GM21717 (cell line): Measurements from ENCODE around the gene DGKQ.

Experiments used
- ATAC-seq: cut with Tn5 transposase; IDR thresholded peaks from one replicate; pipeline ENCODE4 v1.9.1; 2021; ENCODE audit warnings: mild to moderate bottlenecking, moderate library complexity; ENCODE audit not compliant: unreplicated experiment

The DGKQ gene, protein sequence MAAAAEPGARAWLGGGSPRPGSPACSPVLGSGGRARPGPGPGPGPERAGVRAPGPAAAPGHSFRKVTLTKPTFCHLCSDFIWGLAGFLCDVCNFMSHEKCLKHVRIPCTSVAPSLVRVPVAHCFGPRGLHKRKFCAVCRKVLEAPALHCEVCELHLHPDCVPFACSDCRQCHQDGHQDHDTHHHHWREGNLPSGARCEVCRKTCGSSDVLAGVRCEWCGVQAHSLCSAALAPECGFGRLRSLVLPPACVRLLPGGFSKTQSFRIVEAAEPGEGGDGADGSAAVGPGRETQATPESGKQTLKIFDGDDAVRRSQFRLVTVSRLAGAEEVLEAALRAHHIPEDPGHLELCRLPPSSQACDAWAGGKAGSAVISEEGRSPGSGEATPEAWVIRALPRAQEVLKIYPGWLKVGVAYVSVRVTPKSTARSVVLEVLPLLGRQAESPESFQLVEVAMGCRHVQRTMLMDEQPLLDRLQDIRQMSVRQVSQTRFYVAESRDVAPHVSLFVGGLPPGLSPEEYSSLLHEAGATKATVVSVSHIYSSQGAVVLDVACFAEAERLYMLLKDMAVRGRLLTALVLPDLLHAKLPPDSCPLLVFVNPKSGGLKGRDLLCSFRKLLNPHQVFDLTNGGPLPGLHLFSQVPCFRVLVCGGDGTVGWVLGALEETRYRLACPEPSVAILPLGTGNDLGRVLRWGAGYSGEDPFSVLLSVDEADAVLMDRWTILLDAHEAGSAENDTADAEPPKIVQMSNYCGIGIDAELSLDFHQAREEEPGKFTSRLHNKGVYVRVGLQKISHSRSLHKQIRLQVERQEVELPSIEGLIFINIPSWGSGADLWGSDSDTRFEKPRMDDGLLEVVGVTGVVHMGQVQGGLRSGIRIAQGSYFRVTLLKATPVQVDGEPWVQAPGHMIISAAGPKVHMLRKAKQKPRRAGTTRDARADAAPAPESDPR

DNA sequence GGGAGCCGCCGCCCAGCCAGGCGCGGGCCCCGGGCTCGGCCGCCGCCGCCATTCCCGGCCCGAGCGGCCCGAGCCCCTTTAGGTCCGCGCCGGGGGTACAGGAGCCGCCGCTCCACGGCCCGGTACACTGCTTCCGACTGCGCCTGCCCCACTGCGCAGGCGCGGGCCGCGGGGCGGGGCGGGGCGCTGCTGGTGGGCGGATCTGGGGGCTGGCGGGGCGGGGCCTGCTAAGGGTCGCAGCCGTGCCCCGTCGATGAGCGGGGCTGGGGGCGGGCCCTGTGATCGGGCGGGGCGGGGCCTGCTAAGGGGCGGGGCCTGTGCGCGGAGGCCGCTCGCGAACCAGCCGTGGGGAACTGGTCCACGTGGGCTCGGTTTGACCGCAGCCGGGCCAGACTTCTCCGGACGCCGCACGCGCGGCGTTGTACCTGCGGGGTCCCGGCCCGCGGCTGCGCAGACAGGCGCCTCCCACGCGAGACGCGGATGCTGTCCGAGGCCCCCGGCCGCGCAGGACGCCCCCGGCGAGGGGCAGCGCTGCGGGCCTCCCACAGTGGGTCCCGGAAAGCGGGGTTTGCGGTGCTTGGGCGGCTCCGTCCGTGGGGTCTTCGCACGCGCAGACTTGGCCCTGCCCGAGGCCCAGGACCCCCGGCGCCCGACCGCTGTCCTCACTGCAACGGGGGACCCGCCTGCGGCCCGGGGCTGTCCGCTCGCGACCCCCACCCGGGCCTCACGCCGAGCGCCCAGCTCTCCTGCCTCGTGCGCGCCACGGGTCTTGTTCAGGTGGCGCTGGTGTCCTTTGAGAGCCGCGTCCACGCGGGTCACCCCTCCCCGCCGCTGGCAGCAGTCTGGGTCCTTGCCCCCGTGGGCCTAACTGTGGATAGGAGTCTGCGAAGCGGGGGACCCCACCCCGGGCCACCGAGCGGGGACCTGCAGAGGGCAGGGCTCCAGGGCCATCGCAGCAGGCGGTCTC lies at the start of gene DGKQ:
DGKQ (minus strand) TSS at position 139 of the 967 bp plus-strand sequence; CDS start at position 52, 87 bp downstream.
- peak; percentile 50 for ATAC-seq

DNA sequence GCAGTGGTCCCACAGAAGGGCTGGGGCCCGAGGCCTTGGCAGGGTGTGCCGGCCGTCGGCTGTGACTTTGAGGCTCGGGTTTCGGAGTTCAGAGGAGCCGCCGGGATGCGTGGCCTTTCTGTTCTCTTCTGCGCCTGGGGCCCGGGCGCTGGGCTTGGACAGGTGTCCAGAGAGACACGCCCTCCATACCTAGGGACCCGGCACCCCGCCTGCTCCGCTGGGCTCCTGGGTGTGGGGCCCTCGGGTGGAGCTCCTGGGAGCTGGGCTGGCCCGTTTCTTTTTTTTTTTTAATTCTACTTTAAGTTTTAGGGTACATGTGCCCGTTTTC lies 49.3 kb upstream of the DGKQ start:
- no peak for ATAC-seq

DNA sequence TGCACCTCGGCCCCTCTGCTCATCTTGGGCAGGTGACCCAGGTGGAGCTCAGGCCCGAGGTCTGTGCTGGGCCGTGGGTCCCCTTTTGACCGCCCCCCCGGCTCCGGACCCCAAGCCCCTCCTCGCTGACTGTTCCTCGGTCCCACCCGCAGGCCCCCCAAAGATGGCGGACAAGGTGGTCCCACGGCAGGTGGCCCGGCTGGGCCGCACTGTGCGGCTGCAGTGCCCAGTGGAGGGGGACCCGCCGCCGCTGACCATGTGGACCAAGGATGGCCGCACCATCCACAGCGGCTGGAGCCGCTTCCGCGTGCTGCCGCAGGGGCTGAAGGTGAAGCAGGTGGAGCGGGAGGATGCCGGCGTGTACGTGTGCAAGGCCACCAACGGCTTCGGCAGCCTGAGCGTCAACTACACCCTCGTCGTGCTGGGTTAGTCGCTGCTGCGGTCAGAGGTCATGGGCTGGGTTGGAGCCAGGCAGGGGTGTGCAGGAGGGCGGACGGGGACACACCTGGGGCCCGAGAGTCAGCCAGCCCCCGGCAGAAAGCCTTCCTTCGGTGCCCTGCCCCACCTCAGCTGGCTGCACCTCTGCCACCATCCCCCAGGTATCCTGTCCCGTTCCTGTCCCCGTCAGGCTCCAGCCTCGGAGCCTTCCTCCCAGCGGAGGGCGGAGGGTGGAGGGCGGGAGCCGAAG lies 48.8 kb upstream of the DGKQ start:
- ATAC-seq = no peak

DNA sequence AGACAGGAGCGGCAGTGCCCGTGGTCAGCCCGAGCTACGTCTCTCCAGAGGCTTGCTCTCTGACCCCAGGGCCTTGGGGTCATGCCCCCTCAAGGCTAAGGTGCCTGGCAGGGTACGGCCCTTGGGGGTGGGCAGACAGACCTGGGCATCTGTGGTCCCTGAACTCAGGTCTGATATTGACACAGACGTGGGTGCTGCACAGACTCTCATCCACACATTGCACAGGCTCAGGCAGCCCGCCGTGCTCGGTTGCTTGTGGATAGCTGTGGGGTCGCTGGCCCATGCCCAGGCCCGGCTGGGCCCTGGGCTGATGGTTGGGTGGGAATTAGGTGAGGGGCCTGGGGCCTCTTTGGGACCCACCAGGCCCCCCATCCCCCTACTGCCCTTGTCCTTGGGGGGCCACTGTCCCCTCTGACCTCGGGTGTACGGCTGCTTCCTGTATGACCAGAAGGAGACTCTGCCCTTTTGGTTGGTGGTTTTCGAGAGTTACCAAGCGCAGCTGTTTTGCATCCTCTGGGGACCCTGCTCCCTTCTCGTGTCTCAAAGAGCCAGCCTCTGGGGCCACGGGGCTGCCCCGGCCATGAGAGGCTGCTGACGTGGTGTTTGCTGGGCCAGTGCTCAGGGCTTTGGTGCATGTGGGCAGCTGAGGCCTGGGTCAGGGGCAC lies 48.1 kb upstream of the DGKQ start:
- no peak for ATAC-seq

DNA sequence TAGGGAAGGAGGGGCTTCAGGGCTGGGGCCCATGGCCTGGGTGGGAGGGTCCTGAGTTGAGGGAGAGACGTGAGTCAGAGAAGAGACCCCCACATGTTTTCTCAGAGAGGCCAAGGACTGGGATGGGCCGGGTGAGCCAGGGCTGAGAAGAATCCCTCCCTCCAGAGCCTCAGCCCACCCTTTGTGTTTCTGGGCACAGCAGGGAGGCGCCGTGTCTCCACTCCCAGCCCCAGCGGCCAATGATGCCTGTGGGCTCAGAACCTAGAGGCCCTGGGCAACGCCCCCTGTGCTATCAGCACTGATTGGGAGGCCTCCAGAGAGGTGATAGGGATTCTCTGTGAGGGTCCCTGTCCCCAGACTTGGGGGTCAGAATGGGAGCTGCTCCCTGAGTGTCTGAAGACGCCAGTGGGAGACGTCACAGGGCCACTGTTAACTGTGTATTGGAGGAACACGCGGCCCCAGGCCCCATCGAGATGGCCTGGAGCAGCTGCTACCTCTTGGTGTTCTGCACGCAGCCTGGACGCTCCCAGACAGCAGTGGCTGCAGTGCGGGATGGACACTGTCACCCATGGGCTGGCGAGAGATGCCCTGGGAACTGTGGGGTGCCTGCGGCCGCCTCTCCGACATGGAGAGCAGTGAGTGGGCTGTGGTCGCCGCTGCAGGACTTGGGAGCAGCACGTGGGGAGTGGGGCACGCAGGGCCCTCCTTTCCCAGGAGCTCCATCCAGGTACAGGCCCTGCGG lies 46.5 kb upstream of the DGKQ start:
- no peak for ATAC-seq

DNA sequence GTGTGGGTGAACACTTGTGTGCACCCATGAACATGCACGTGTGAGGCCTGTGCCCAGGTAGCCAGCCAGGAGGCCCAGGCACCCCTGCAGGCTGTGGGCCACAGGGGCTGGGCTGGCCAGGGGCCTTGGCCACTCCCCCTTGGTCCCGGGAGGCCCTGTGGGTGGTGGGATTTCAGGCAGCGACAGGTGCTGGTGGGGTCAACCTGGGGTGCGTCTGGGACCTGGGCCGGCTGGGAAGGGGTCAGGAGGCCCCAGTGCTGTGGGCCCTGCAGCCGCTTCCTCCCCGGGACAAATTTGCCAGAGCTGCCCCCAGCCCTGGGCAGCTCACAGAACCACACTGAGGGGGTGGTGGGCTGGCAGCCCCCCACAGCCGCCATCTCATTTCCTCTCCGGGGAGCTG lies 46.0 kb upstream of the DGKQ start:
- ATAC-seq = no peak

DNA sequence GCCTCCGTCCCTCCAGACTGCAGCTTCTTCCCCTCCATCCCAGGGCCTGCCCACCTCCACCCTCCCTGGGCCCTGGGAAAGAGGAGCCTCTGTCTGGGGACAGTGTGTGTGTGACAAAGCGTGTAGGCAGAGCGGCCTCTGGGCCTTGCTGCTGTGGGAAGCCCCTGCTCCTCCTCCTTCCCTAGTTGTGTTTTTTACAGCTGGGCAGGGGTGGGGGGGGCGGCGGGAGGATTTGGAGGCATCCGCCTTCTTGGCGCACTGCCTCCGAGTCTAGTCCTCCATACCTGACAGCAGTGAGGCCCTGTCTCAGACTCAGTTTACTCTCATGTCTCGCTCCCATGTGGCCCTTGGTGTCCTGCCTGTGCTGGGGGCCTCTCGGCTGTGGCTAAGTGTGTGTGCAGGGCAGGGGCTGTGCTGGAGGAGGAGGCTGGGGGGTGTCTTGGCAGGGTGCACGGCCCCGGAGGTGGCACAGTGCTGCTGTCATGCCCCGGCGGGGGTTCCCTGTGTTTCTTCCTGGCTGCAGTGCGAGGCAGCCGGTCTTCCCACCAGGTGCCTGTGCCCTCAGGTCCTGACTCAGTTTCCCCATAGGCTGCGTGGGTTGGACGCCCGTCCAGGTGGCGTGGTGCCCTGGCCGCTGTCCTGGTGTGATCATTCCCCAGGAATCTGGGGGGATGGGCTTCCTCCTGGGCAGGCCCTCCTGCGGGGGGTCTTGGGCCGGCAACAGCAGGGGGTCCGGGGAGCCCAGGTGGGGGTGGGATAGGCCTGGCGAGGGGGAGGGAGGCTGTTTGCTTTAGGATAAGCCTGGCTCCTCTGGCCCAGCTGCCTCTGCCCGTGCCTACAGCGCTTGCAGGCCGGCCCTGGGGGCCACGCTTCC lies 45.0 kb upstream of the DGKQ start:
- no peak for ATAC-seq

DNA sequence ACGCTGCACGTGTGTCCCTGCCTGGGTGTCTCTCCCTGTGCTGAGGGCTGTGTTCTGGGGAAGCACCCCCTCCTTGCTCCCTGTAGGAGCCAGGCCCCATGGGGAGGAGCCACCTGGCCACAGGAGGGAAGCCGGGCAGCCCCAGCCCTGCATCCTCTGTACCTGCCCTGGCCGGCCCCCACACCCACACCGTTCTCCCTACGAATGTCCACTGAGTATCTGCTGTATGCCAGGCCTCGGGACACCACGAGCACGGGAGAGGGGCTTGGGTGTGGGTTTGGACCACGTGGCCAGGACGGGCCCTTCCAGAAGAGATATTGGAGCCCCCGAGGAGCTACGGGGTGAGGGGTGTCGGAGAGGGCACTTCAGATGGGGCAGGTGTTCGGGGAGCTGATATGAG lies 44.3 kb upstream of the DGKQ start:
- no peak for ATAC-seq

DNA sequence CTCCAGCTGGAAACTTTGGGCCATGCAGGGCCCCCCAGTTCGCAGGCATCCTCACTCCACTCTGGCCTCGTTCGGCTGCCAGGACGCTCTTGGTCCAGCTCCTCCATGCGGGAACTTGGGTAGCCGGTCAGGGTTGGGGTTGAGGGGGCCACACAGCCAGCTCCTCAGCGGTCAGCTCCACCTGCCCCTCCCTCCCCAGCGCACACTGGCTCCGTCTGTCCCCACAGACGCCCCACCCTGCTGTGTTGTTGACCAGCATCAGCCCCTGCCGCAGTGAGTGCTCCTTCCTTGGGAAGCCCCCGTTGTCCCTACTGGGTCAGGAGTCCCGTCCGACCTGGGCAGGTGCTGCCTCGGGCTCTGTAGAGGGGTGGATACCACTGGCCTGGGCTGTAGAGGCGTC lies 43.8 kb upstream of the DGKQ start:
- ATAC-seq = no peak

DNA sequence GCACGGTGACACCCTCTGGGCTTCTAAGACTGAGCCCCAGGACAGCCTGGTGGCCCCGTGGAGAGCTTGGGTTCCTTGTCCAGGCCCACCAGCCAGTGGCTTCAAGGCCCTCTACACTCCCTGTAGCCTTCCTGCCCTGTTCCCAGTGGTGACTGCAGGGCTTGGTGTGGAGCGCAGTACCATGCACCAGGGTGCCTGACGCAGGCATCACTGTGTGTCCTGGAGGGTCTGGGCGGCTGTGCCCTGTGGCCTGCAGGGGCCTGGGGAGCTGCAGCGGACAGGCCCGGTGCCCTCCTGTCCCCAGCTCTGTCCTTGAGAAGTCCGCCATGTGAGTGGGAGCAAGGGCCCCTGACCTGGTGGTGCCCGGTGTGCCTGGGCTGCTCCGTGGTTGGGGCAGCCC lies 42.4 kb upstream of the DGKQ start:
- ATAC-seq = no peak

DNA sequence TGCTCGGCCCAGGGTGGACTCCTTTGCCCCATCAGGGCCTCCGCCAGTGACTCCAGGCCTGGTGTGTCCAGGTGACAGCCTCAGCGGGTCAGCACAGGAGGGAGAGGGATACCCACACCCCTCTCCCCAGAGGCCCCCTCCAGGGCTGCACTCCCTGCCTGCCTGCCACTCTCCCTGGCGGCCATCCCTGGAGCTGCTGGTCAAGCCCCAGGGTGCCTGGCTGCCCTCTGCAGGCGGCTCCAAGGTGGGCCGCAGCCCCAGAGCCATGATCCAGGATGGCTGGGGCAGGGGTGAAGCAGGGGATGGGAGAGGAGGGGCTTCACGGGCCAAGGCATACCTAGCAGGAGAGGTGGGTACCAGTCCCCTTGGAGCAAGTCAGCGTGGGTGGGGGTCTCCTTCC lies 41.8 kb upstream of the DGKQ start:
- ATAC-seq = no peak

DNA sequence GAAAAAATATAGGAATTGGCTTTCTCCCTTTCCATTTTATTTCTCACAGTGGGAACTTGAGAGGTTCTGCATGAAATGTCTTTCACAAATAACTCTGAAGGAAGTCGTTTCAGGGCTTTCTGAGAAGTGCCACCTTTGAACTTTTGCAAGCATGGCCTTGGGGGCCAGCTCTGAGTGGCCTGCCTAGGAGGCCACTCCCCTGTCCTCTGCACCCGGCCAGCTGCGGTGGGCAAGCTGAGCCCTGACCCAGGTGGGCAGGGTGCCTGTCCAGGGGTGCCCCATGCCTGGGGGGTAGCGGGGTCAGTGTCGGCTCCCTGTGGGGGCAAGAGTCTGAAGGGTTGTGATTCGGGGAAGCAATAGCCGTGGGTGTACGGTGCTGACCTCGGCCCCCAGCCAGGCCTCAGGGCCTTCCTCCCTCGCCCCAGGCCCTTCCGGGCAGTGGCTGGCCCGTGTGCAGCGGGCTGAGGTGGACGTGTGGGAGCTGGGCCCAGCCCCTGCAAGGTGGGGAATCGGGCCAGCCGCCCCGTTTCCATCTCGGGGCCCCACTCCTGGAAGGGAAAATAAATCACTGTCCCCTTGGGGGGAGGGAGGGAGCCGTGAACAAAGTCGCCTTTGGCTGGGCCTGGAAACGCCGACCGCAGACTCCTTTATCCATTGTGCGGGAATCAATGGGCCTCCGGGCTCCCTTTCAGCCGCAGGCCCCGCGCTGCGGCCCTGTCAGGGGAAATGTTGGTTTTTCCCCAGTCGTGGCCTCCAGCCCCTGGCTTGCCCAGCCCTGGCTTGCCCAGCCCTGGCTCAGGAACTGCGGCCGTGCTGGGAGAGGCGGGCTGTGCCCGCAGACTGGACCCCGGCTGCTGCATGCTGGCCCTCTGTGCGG lies 41.2 kb upstream of the DGKQ start:
- no peak for ATAC-seq

DNA sequence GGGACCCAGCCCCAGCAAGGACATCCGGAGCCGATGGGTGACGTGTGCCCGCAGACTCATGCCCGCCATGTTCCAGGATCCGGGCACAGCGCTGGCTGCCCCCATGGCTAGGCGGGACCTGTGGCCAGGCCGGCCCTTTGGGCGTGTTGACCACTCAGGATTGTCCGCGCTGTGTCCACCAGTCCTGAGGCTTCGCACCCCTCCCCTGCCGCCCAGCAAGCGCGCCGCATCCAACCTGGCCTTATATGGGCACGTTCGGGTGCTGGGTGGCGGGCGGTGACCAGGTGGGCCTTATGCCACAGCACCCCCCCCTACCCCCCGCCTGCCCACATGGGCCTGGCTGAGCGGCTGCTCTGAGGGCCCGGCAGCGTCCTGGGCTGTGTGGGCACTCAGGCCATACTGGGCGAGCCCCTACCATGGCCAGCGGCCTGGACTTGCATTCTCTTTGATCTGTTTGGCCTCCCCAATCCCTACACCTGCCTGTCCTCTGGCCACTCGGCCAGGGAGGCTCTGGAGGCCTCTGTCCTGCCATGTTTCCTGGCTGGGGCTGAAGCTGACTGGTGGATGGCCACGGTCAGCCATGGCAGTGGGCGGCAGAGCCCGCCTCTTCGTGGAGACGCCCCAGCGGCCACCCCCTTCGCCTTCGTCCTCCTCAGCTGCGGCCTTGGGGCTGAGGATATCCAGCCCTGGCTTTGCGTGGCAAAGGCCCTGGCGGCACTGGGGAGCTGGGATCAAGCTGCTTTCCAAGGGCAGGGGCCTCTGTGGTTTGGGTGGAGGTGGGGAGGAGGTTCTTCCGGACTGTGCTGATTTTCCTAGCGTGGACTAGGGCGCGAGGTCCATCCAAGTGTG lies 40.1 kb upstream of the DGKQ start:
- ATAC-seq = no peak

DNA sequence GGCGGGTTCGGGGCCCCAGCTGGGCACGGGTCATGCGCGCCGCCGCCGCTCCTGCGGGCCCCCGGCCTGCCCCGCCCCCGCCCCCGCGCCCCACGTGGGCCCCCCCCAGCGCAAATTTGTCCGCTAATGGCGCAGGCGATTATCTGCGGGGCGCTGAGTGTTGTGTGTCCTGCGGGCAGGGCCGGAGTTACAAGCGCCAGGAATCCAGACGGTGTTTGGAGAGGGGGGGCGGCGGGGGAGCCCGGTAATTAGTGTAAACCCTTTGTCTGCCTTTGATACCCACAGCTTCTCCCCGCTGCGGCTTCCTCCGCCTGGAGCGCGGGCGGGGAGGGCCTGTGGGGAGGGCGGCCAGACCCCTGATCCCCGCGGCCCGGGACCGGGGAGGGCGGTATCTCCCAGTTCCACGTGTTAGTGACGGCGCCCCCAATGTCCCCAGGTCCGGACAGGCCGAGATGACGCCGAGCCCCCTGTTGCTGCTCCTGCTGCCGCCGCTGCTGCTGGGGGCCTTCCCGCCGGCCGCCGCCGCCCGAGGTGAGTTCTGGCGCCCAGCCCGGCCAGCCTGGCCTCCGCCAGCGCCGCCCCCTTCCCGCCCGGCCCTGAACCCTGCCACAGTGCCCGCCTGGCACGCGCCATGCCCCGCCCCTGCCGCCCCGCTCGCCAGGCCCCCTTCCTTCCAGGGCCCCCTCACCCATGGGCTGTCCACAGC lies 38.8 kb upstream of the DGKQ start:
- no peak for ATAC-seq

DNA sequence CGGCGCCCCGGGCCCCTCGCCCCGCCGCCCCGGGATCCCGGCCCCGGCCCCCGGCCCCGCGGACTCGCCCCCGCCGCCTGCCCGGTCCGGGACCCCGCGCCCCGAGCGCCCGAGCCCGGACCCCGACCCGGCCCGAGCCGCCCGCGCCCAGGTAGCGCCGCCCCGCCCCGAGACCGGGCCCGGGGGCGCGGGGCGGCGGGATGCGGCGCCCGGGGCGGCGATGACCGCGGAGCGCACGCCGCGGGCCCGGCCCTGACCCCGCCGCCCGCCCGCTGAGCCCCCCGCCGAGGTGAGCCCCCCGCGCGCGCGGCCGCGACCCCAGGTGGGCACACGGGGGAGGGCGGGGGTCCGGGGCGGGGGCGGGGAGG lies 38.3 kb upstream of the DGKQ start:
- no peak for ATAC-seq
